Measurements from ENCODE around the gene COTL1. TPM values are rescaled to one million over a fixed set of nuclear protein-coding genes. Genes with fewer than 3 reads are reported as not detected.
"Not testable (repeated sequence)": the region's sequence is repeated elsewhere in the genome, so short reads cannot be mapped to it uniquely, and the experiment has no call there.

COTL1 gene
- total and polyA plus RNA-seq, 2 donors = 31.8 to 82.7 TPM

DNA sequence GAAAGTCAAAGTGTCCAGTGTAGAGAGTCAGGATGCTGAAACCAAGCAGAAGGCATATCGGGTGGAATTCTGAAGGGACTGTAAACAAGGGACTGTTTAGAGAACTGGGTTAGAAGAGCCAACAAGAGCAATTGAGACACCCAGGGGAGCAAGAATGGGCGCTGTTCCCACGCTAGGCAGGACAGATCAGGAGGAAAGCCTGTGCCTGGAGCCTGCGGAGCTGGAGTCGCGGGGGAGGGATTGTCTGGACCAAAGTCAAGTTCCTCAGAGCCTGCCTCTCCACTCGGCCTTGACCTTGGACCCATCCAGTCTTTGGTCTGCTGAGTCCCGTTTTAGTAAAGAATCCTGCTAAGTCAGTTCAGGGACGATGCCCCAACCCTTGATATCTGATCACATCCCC is 15.7 kb upstream of the COTL1 start:
- Histone ChIP-seq H3K27ac (ENCODE audit: low read depth) (no peak overlapping the region), H3K4me3 (ENCODE audit: low read depth, low read length) (no peak overlapping the region), H3K36me3 (ENCODE audit: insufficient read depth) (no peaks in the 10 kb centered on the region), H3K4me1 (ENCODE audit: insufficient read depth) (no peaks in the 10 kb centered on the region)
- no peak for DNase-seq (ENCODE audit: extremely low spot score)
- 33% methylated on average over 9 of the region's 9 CpGs for WGBS

DNA sequence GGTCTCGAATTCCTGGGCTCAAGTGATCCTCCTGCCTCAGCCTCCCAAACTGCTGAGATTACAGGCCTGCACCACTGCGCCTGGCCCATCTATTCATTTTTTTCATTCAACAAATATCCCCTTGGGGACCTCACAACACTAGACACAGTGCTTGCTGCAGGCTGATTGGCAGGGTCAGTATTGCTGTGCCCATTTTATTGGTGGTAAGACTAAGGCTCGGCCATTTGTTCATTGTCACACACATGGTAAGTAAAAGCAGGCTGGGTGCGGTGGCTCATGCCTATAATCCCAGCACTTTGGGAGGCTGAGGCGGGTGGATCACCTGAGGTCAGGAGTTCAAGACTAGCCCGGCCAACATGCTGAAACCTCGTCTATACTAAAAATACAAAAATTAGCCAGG is 15.0 kb upstream of the COTL1 start:
- H3K4me3 ChIP-seq (ENCODE audit: low read depth, low read length); H3K4me1 ChIP-seq (ENCODE audit: insufficient read depth); H3K27ac ChIP-seq (ENCODE audit: low read depth); DNase-seq (ENCODE audit: extremely low spot score); H3K36me3 ChIP-seq (ENCODE audit: insufficient read depth): not testable (repeated sequence)
- WGBS = 91% methylated on average over 7 of the region's 7 CpGs

DNA sequence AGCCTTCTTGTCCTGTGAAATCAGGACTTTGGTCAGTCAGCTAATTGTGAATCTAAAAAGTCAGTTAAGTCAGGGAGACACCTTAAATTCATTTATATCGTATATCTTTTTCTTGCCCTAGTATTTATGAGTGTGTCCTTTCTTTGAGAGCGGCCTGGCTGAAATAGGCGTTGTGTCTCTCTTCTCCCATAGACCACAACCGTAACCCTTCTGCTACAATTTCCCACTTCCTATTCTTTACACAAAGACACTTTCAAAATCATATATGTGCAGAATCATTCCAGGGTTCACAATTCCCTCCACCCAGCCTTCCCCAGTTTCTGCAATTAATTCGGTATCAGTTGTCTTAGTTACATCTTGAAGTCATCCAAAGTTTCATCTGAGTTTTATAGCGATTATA is 14.0 kb upstream of the COTL1 start:
- H3K27ac ChIP-seq (ENCODE audit: low read depth) = no peak overlapping the region

DNA sequence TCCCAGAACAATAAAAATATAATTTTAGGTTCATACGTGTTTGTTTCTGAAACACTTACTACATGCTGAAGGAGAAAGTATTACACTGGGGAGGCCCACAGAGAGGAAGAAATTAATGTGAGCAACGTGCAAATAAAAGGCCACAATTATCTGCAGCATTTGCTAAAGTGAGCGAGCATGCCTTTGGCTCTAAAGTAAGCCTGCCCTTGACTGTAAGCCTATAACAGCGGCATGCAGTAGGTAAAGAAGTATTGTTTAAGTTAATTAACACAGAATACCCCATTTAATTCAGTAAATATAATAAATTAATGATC is 13.2 kb upstream of the COTL1 start:
- H3K36me3 ChIP-seq (ENCODE audit: insufficient read depth) = no peaks in the 10 kb centered on the region
- no peak overlapping the region for H3K27ac ChIP-seq (ENCODE audit: low read depth)
- H3K4me3 ChIP-seq (ENCODE audit: low read depth, low read length) = no peak overlapping the region
- 89% methylated on average over 4 of the region's 4 CpGs for WGBS
- DNase-seq (ENCODE audit: extremely low spot score) = no peak
- H3K4me1 ChIP-seq (ENCODE audit: insufficient read depth) = no peaks in the 10 kb centered on the region

More for the DNA sequence above, 14.0 kb upstream of the COTL1 start:
- H3K4me1 ChIP-seq (ENCODE audit: insufficient read depth) = no peaks in the 10 kb centered on the region
- H3K36me3 ChIP-seq (ENCODE audit: insufficient read depth) = no peaks in the 10 kb centered on the region
- WGBS = 83% methylated on average over 6 of the region's 6 CpGs
- no peak overlapping the region for H3K4me3 ChIP-seq (ENCODE audit: low read depth, low read length)
- DNase-seq (ENCODE audit: extremely low spot score) = no peak

DNA sequence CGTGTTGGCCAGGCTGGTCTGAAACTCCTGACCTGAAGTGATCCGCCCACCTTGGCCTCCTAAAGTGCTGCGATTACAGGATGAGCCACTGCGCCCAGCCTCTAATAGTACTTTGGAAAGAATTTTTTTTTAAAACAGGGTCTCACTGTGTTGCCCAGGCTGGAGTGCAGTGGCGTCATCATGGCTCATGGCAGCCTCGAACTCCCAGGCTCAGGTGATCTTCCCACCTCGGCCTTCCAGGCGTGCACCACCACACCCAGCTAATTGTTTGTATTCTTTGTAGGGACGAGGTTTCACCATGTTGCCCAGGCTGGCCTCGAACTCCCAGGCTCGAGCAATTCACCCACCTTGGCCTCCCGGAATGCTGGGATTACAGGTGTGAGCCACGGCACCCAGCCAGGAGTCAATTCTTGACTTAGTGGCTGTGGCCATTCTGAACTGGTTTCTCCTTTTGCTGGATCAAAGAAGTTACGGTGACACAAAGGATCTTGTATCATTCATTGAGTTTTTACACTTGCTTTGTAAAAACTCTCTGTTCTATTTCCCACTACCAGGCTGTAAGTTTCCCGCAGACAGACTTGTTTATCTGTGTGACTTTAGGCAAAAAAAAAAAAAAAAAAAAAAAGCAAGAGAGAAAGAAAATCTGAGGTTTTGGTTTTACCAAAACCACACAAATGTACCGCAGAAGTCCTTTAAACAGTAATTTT is 12.7 kb upstream of the COTL1 start:
- WGBS = 93% methylated on average over 16 of the region's 16 CpGs
- Histone ChIP-seq H3K4me1 (ENCODE audit: insufficient read depth) (no peaks in the 10 kb centered on the region), H3K36me3 (ENCODE audit: insufficient read depth) (no peaks in the 10 kb centered on the region), H3K4me3 (ENCODE audit: low read depth, low read length) (no peak overlapping the region), H3K27ac (ENCODE audit: low read depth) (no peak overlapping the region)
- DNase-seq (ENCODE audit: extremely low spot score) = no peak

DNA sequence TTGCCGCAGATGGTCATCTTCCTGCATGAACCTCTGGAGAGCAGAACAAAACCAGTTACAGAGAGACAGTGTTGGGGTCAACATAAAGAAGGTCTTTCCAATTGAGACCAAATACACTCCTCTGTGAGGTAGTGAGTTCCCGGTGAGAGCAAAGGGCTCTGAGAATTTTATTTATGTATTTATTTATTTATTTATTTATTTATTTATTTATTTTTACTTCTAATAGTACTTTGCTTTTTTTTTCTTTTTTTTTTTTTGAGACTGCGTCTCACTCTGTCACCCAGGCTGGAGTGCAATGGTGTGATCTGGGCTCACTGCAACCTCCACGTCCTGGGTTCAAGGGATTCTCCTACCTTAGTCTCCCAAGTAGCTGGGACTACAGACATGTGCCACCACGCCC is 12.1 kb upstream of the COTL1 start:
- Histone ChIP-seq H3K27ac (ENCODE audit: low read depth) (no peak overlapping the region), H3K36me3 (ENCODE audit: insufficient read depth) (no peaks in the 10 kb centered on the region), H3K4me1 (ENCODE audit: insufficient read depth) (no peaks in the 10 kb centered on the region), H3K4me3 (ENCODE audit: low read depth, low read length) (no peak overlapping the region)
- WGBS = 95% methylated on average over 5 of the region's 5 CpGs
- no peak for DNase-seq (ENCODE audit: extremely low spot score)

DNA sequence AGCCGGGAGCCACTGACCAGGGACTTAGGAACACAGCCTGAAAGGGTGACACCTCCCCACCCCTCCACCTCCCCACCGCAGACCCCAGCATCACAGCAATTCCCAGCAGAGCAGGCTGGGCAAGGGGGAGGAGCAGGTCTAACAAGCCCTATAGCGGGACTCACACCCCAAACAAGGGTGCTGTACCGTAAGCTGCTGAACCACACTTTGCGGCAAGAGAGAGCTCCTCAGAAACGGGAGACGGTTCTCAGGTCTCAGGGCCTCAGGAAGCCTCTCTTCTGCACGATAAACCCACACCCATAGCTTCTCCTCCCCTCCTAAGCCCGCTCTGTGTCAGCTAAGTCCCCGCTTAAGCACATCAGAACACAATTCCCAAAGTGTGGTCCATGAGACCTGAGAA is 11.7 kb upstream of the COTL1 start:
- Histone ChIP-seq H3K27ac (ENCODE audit: low read depth) (no peak overlapping the region), H3K4me1 (ENCODE audit: insufficient read depth) (no peaks in the 10 kb centered on the region), H3K36me3 (ENCODE audit: insufficient read depth) (no peaks in the 10 kb centered on the region), H3K4me3 (ENCODE audit: low read depth, low read length) (no peak overlapping the region)
- WGBS = 71% methylated on average over 10 of the region's 10 CpGs
- no peak for DNase-seq (ENCODE audit: extremely low spot score)

DNA sequence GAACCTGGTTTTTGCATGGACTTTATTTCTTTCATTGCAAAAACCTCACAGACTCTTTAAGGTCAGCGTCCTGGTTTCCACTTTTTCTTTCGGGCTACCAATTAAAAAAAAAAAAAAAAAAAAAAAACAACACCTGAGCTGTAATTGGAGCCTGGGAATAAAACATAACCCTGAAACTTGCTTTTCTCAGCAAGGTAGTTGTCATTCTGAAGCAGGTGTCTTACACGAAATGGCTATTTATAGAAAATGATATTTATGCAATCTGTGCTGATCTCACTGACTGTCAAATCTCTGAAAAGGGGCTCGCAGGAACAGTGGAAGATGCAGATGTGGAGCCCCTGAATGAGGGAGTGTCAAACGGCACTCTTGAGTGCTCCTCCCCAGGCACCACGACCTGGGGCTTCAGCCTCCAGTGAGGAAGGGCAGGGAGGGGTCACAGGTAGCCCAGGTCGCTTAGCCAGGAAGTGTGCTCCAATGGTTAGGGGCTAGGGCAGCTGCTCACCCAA is 10.4 kb upstream of the COTL1 start:
- H3K4me3 ChIP-seq (ENCODE audit: low read depth, low read length) = no peak overlapping the region
- no peaks in the 10 kb centered on the region for H3K36me3 ChIP-seq (ENCODE audit: insufficient read depth)
- H3K4me1 ChIP-seq (ENCODE audit: insufficient read depth) = no peaks in the 10 kb centered on the region
- 71% methylated on average over 7 of the region's 7 CpGs for WGBS
- DNase-seq (ENCODE audit: extremely low spot score) = no peak
- no peak overlapping the region for H3K27ac ChIP-seq (ENCODE audit: low read depth)

DNA sequence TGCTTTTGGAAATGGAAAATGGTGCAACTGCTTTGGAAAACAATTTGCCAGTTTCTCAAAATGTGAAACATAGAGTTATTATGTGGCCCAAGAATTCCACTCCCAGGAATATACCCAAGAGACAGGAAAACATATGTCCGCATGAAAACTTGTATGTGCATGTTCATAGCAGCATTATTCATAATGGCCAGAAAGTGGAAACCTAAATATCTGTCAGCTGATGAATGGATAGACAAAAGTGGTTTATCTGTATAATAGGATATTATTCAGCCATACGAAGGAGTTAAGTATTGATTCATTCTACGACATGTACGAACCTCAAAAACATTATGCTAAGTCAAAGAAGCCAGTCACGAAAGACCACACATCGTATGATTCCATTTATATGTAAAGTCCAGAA is 7.7 kb upstream of the COTL1 start:
- Histone ChIP-seq H3K36me3 (ENCODE audit: insufficient read depth) (no peaks in the 10 kb centered on the region), H3K4me1 (ENCODE audit: insufficient read depth) (no peaks in the 10 kb centered on the region), H3K4me3 (ENCODE audit: low read depth, low read length) (no peak overlapping the region), H3K27ac (ENCODE audit: low read depth) (no peak overlapping the region)
- DNase-seq (ENCODE audit: extremely low spot score) = no peak
- WGBS = 90% methylated on average over 6 of the region's 6 CpGs

DNA sequence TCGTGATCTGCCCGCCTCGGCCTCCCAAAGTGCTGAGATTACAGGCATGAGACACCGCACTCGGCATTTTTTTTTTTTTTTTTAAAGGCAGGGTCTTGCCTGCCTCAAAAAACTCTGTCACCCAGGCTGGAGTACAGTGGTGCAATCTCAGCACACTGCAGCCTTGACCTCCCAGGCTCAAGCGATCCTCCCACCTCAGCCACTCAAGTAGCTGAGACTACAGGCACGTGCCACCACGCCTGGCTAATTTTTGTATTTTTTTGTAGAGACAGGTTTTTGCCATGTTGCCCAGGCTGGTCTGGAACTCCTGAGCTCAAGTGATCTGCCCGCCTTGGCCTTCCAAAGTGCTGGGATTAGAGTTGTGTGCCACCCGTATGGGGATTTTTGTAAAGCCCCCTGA is 3.0 kb upstream of the COTL1 start:
- not testable (repeated sequence) for H3K4me3 ChIP-seq (ENCODE audit: low read depth, low read length); DNase-seq (ENCODE audit: extremely low spot score); H3K27ac ChIP-seq (ENCODE audit: low read depth); H3K36me3 ChIP-seq (ENCODE audit: insufficient read depth); H3K4me1 ChIP-seq (ENCODE audit: insufficient read depth)
- 85% methylated on average over 10 of the region's 10 CpGs for WGBS

DNA sequence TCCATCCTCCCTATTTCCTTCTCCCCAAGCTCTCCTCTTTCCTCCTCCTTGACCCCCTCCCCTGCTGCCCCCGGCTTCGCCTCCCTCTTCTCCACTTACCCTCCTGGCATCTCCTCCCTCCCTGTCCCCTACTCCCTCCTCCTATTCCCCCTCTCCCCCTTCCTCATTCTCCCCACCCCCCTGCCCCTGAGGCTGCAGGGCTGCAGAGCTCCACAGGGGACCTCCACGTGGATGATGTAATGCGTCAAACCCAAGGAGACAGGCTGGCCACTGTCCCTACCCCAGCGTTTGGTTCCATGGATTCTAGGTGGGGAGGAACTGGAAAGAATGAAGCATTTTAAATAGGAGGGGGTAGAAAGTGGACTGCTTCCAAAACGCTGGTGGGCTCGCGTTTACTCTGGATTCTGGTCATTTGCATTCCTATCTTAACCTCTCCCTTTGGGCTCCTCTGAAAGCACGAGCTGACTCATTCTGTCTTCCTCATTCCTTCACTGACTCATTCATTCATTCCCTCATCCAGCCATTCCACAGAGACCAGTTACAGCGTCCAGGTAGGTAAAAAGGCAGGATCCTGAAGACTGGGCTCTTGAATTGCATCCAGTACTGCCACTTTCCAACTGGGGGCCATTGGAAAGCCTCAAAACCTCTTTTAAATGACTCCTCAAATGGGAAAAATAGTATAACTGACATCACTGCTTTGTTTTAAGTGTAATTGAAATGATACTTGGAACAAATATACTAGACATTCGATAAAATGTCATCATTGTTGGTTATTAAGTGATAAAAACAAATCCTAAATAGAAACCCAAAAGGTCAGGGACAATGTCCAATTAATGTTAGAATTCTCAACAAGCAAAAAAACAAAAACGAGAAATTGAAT is 943 bp upstream of the COTL1 start:
- Histone ChIP-seq H3K36me3 (ENCODE audit: insufficient read depth) (no peaks in the 10 kb centered on the region), H3K4me3 (ENCODE audit: low read depth, low read length) (no peak overlapping the region), H3K27ac (ENCODE audit: low read depth) (no peak overlapping the region), H3K4me1 (ENCODE audit: insufficient read depth) (no peaks in the 10 kb centered on the region)
- no peak for DNase-seq (ENCODE audit: extremely low spot score)
- 23% methylated on average over 12 of the region's 12 CpGs for WGBS

DNA sequence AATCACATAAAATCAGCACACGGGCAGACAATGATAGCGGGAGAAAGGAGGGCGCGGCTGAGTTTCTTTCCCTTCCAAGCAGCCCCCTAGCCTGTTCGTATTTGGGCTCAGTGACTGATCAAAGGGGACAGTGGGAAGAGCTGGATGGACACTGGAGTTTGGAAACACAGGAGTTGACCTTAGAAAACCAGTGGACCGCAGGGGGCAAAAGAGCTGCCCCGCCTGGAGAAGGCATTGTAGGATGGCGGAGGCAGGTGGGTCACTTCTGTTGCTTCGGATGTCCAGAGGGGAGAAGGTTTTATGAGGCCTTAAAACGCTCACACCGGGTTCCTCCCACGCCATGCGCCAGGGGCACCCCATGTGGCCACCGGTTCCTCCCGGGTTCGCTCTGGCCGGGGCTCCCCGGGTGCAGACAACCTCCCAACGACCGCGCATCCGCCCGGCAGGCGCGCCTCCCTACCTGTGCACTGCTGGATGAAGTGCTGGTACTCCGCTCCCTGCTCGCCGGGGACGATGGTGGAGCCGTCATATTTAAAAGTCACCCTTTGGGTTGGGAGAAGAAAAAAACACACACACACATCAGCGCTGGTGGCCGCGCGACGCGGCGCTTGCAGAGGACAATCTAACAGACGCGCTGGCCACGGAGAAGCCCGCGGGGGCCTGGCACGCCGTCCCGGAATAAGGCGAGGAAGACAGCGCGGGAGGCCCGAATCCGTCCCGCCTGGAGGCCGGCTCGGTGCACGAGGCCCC is 662 bp downstream of the COTL1 start:
- no peak for DNase-seq (ENCODE audit: extremely low spot score)

DNA sequence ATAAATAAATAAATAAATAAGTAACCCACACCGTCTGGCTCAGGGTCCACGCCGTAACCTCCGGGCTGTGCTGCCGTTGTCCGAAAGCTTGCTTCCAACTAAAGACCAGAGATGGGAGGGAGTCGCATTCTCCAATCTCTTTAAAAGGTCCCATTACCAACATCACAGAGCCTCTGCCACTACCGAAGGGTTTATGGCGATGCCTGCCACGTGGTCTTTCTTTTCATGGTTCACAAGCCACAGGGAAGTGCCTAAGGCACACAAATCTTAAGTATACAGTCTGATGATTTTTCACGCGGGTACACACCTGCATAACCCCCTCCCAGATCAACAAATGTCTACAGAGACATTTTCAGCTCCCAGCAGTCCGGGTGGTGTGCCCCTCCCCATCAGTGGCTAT is 1.4 kb downstream of the COTL1 start:
- Histone ChIP-seq H3K4me3 (ENCODE audit: low read depth, low read length) (peak overlapping the region; percentile 73), H3K36me3 (ENCODE audit: insufficient read depth) (no peaks in the 10 kb centered on the region), H3K27ac (ENCODE audit: low read depth) (no peak overlapping the region), H3K4me1 (ENCODE audit: insufficient read depth) (no peaks in the 10 kb centered on the region)
- no peak for DNase-seq (ENCODE audit: extremely low spot score)
- WGBS = 30% methylated on average over 13 of the region's 13 CpGs

More for the DNA sequence above, 662 bp downstream of the COTL1 start:
- H3K27ac ChIP-seq (ENCODE audit: low read depth) = peak overlapping the region; percentile 82
- under 1% methylated on average over 54 of the region's 54 CpGs for WGBS
- H3K4me3 ChIP-seq (ENCODE audit: low read depth, low read length) = peak overlapping the region; percentile 73
- H3K36me3 ChIP-seq (ENCODE audit: insufficient read depth) = no peaks in the 10 kb centered on the region
- no peaks in the 10 kb centered on the region for H3K4me1 ChIP-seq (ENCODE audit: insufficient read depth)
